ENCODE data around the gene TM9SF4.
A peak's percentile ranks its signal among the peaks of the same experiment; 100 is the strongest.

The TM9SF4 gene

GRCh38 chr20:32205843-32206759, 96.6 kb downstream of the TM9SF4 start:
- no peak for DNase-seq (ENCODE audit: low read depth, low spot score)

GRCh38 chr20:32206760-32207625, 97.5 kb downstream of the TM9SF4 start:
- DNase-seq (ENCODE audit: low read depth, low spot score): no peak

GRCh38 chr20:32207626-32208498, 98.3 kb downstream of the TM9SF4 start, which contains the start of the genes PLAGL2 and POFUT1:
Gene PLAGL2, minus strand, starts transcription at chr20:32207743. Its CDS starts 5,565 bp downstream, at chr20:32202178.
Gene POFUT1, plus strand, starts transcription at chr20:32207880. Its CDS starts 62 bp downstream, at chr20:32207942.
- DNase-seq (ENCODE audit: low read depth, low spot score): peak; percentile 43

GRCh38 chr20:32208499-32209154, 99.1 kb downstream of the TM9SF4 start:
- no peak for DNase-seq (ENCODE audit: low read depth, low spot score)

- DNase-seq (ENCODE audit: low read depth, low spot score): no peak
Measured at GRCh38 chr20:32209850-32210605, 100.5 kb downstream of the TM9SF4 start.

GRCh38 chr20:32213870-32214269, 104.4 kb downstream of the TM9SF4 start:
- DNase-seq (ENCODE audit: low read depth, low spot score): no peak

GRCh38 chr20:32215147-32215546, 105.6 kb downstream of the TM9SF4 start:
- no peak for DNase-seq (ENCODE audit: low read depth, low spot score)

- no peak for DNase-seq (ENCODE audit: low read depth, low spot score)
Measured at GRCh38 chr20:32215729-32216128, 106.2 kb downstream of the TM9SF4 start.

- DNase-seq (ENCODE audit: low read depth, low spot score): no peak
Measured at GRCh38 chr20:32216179-32217142, 106.9 kb downstream of the TM9SF4 start.

Measured in smooth muscle cell of the brain vasculature (primary cell).